LHCN-M2 (cell line): ENCODE data around the gene JMJD4. TPM values are rescaled to one million over a fixed set of nuclear protein-coding genes. Genes with fewer than 3 reads are reported as not detected.

Source experiments
- DNase-seq: peaks from one replicate; pipeline ENCODE4 v3.0.0-alpha.2; 2012; ENCODE audit warnings: low read depth
- total RNA-seq: library from RNA; depleted of rRNA; stranded (reverse); fragments of >200 nt; gene quantifications from 2 replicates; pipeline ENCODE4 v1.2.3, GENCODE V29; 2014

JMJD4 gene
- total RNA-seq, 1 experiment from 2014 or later: 30.2 TPM

DNA sequence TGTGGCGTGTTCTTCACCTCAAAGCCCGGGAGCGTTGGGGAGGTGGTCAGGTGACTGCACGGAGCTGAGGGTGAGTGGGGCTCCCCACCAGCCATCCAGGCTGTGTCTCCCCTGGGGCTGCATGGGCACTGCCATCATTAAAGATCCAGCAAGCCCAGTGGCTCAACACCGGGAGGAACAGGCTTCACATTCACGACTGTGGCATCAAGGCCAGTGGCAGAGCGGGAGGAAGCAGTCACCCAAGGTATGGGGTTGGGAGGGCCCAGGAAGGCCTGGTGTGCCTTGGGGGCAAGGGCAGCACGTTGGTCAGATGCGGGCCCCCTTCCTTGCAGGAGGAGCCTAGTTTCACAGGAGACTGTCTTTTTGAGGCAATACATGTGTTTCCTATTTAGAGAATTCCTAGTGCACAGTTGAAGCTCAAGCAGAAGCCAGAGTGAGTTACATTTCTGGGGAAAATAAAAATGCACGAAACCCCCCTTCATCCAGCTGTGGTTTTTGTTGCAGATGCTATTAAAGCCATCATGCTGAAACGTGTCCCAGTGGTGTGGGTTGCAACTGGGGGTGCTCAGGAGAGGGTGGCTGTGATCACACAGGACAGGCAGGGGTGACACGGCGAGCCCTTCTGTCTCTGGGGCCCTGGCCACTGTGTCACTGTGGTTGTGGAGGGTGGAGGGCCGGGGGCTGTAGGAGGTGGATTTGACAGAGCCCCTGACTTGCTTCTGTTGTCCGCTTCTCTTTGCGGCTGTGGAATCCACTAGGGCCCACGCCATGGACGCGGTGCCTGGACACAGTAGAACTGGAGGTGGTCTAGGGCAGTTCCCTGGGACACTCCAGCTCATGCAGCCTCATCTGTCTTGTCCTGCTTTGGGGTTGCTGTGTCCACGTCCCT, 34.2 kb upstream of the JMJD4 start:
- no peak for DNase-seq

DNA sequence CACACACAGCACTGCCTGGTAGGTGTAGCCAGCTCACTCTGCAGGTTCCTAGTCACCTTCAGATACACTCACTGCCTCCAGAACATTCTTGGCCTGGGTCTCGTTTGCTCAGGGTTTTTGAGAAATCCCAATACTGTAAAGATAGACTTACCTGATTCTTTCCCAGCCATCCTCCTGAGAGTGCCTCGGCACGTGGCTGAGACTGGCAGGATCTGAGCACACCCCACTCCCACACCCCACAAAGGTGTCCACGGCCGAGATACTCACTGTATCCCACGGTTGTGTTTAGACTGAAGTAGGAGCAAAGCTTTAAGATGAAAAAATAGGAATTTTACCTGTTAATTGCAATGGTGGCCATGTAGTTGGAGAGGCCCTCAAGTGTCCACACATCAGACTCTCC, 33.5 kb upstream of the JMJD4 start:
- DNase-seq: no peak

DNA sequence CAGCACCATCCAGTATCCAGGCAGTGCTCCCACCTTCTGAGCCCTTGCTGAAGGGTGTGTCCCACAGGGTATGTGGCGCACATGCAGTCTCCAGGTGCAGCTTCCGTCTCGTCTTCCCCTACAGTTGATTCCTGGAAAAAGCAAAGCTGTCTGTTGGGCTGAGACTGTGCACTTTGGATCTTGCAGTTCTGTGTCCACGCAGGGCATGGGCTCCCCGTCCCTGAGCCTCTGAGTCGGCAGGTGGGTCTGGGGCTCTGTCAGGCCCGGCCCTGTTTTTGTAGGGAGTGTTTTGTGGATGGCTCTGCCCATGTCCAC, 33.0 kb upstream of the JMJD4 start:
- DNase-seq: no peak

GRCh38 chr1:227767401-227768124, 32.5 kb upstream of the JMJD4 start:
- no peak for DNase-seq

DNA sequence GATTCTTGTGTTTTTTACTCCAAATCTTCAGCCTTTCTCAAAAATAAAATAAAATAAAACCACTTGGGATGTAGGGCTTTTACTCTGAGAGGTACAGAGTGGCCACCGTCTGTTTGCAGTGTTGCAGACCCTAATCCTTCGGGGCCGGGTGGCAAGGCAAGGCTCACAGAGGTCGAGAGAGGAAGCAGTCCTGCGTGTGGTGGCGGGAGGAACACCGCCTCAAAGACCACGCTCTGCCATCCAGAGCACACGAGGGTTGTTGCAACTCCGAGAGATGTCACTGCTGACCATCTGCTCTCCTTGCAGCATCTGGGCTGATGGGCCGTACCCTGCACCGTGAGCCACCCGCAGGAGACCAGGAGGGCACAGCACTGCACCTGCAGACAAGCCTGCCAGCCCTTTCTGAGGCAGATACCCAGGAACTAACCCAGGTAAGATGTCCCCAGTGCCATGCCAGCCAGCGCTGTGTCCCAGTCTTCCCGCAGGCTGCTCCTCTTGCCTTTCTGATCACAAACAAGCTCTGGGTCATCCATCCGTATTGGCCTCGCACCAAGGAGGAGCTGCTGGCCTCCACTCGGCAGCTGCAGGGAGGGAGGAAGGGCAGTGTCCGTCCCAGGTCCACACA, 31.7 kb upstream of the JMJD4 start:
- no peak for DNase-seq

DNA sequence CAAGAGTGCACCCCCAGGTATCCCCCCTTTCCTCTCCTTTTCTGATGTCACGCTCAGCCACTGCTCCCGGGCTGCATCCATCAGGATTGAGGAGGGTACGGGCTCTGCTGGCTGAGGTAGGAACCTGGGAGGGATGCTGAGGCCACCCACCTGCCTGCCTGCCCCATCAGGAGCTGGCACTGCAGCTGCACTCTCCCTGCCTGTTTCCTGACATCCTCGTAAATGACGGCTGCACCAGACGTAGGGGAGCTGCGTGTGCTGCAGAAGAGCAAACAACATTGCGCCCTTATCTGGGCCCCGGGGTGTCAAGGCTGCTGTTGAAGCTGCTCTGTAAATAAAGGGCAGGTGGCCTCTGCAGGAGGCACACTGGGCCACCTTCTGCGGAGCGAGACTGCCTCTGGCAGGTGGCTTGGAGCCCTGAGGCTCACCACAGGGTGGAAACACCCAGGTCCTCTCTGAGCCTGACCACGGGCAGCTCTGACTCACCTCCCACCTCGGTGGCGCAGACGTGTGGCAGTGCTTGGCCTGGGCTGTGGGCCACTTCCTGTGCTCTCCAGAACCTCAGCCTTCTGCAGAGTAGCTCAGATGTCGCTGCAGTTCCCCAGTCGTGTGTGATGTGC, 31.0 kb upstream of the JMJD4 start:
- DNase-seq: peak; percentile 58

GRCh38 chr1:227765261-227766014, 30.3 kb upstream of the JMJD4 start:
- no peak for DNase-seq

DNA sequence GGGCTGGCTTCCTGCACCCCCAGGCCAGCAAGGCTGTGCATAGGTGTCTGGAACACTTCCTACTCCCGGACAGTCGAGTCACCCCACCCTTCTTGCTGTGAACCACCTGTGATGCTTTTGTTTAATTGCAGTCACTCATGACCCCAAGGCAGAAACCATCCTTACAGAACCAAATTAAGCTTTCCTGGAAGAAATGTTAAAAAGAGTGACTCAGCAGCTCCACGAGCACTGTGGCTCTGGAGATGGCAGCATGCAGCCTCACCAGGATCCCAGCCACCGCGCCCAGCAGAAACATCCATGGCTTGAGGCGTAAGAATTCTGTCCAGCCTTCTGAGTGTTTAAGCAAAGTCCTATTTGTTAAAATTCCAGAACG, 28.9 kb upstream of the JMJD4 start:
- DNase-seq: peak; percentile 30

- no peak for DNase-seq
These were observed 28.3 kb upstream of the JMJD4 start for GRCh38 chr1:227763246-227764018.

- peak; percentile 80 for DNase-seq
These were observed 27.3 kb upstream of the JMJD4 start for GRCh38 chr1:227762231-227762911.

- DNase-seq: no peak
These were observed 26.6 kb upstream of the JMJD4 start for GRCh38 chr1:227761621-227762230.

GRCh38 chr1:227760377-227760776, 25.3 kb upstream of the JMJD4 start:
- DNase-seq: no peak

DNA sequence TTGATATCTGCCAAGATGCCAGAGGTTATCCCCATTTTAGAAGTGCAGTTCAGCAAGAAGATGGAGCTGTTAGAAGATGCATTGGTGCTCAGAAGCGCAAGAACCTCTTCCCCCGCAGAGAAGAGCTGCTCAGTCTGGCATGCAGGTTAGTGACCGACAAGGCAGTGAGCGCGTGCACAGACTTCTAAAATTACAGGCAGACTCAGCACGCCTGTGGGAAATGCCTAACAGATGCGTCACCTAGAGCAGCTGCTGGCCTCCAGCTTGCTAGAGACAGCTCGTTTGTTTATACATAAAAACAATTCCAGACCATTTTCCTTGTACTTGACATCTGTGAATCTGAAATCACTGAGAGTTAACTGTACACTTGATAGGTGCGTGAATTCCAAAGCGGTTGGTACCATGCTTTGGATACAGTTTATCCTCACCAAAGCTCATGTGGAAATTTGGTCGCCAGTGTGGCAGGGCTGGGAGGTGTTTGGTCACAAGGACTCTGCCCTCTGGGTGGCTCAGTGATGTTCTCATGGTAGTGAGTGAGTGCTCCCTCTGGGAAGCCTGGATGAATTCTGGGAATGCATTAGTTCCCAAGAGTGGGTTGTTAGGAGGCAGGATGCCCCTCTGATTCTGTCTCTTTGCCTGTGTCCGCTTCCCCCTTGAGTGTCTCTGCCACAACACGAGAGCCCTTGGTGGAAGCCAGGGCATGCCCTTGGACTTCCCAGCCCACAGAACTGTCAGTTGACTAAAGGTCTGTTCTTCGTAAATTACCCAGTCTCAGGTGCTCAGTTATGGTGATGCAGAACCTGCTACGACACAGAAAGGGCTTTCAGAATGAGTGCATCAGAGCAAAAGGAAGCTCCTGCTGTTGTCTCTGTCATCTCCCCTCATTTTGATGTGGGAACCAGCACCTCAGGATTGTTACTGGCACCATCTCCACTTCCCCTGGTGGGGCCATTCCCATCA, 24.5 kb upstream of the JMJD4 start:
- DNase-seq: peak; percentile 99

DNA sequence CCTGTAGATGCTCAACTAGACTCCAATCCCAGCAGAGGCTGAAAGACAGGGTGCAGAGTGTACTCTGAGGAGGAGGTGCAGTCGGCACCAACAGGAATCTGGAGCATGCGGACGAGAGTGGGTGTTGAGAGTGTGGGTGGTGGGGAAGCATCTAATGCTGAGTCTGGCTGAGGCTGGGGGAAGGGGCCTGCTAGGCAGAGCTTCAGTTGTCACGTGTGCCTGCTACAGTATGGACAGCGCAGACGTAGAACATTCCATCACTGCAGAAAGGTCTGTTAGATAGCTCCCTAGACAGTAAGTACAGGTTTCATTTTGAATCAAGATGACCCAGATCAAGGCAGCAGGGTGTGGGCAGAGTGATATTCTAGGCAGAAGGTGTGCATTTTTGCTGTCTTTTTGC, 23.3 kb upstream of the JMJD4 start:
- DNase-seq: no peak

DNA sequence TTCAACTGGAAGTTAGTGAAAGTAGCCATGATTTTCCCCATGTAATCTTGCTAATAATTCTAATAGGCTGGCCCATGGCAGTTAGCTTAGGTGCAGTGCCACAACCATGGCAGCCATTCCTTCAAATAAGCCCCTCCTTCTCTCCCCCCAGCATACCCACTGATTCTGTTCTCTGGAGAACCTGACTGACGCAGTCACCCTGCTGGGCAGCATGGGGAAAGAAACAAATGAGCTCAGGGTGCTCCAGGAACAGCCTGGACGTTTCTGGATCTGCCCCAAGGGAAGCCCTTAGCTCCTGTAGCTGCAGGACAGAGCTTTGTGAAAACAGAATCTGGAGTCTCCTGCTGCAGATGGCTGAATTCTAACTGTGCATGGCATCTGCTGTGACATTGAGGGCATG, 22.7 kb upstream of the JMJD4 start:
- no peak for DNase-seq

GRCh38 chr1:227756172-227756959, 21.3 kb upstream of the JMJD4 start:
- no peak for DNase-seq

- DNase-seq: no peak
These were observed 19.9 kb upstream of the JMJD4 start for GRCh38 chr1:227754958-227755357.
